ENCODE data around the gene PHOSPHO2.

Gene PHOSPHO2

GRCh38 chr2:169718930-169719504, 24.7 kb downstream of the PHOSPHO2 start:
- DNase-seq = no peak

- DNase-seq = no peak
Observed at GRCh38 chr2:169721016-169721415, 26.7 kb downstream of the PHOSPHO2 start.

GRCh38 chr2:169727065-169727464, 32.8 kb downstream of the PHOSPHO2 start:
- no peak for DNase-seq

- no peak for DNase-seq
Observed at GRCh38 chr2:169729274-169729605, 35.0 kb downstream of the PHOSPHO2 start.

- no peak for DNase-seq
Observed at GRCh38 chr2:169732075-169732474, 37.8 kb downstream of the PHOSPHO2 start.

- DNase-seq = no peak
Observed at GRCh38 chr2:169732583-169733358, 38.5 kb downstream of the PHOSPHO2 start.

- no peak for DNase-seq
Observed at GRCh38 chr2:169734169-169734847, 40.0 kb downstream of the PHOSPHO2 start.

GRCh38 chr2:169735623-169736022, 41.4 kb downstream of the PHOSPHO2 start:
- DNase-seq = no peak

GRCh38 chr2:169736902-169737301, 42.6 kb downstream of the PHOSPHO2 start:
- no peak for DNase-seq

GRCh38 chr2:169738566-169739229, 44.4 kb downstream of the PHOSPHO2 start:
- no peak for DNase-seq

GRCh38 chr2:169739351-169739750, 45.1 kb downstream of the PHOSPHO2 start:
- no peak for DNase-seq

GRCh38 chr2:169743549-169743948, 49.3 kb downstream of the PHOSPHO2 start:
- DNase-seq = no peak

- DNase-seq = no peak
Observed at GRCh38 chr2:169746240-169746639, 52.0 kb downstream of the PHOSPHO2 start.

- DNase-seq = no peak
Observed at GRCh38 chr2:169748319-169748718, 54.0 kb downstream of the PHOSPHO2 start.

All from SIG-M5 (cell line).